Right hindlimb (tissue), 1 donor: ENCODE measurements around the gene CLEC2B.

Experiments used
- DNase-seq: peaks from one replicate; pipeline ENCODE4 v3.0.0-alpha.2; 2018

CLEC2B gene

GRCh38 chr12:9805883-9806282, 63.3 kb downstream of the CLEC2B start:
- no peak for DNase-seq
